Measurements from ENCODE around the gene VGLL4.
"Not testable (repeated sequence)": the region's sequence is repeated elsewhere in the genome, so short reads cannot be mapped to it uniquely, and the experiment has no call there.

Gene VGLL4

DNA sequence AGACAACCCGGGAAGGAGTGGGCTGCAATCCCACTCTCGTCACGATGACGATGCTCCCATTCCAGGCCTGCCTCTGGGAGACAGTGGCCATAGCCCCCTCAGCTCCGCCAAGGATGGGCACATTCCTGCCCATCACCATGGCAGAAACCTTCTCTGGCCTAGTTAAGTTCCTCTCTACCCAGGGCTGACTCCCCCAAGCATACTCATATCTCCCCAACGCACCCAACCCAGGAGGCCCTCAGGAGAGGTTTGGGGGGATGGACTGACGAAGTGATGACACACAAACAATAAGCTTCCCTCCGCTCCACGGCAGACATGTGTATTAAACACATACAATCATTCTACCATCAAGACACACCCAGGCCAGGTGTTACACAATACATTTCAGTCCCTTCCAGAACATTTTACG, 60.1 kb downstream of the VGLL4 start:
- no peak for DNase-seq (ENCODE audit: low read depth)

- DNase-seq (ENCODE audit: low read depth): no peak
Measured at GRCh38 chr3:11583235-11583634, 60.5 kb downstream of the VGLL4 start.

DNA sequence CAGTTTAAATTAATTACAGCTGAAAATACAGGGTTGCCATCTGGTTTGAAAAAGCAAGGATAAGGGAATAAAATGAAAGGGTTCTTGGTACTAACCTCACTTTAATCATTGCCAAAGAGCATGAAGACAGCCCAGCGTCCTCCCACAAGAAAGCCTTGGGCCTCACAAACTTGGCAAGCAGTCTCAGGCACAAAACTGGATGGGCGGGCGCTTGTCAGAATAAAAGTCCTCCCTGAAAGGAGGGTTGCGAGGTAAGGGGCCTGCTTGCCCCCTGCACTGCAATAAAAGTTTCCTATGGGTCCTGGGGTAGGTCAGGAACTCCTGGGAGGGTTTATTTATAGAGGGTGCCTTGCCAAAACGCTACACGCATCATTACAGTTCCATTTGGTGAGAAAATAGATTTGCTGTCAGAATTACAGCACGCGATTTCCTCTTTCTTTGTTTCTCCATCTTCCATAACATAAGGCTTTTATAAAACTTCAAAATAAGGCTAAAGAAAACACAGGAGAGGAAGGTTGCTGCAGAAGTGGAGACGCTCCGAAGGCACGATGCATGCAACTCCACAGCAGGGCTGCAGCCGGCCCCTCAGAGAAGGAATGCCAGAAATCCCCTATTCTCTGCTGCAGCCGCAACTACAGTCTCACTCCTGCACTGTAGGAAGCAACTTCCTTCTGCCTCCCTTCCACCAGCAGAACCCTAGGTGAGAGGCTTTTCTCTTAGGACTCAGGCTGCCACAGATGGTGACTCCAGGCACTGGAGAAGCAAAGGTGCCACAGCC, 61.3 kb downstream of the VGLL4 start:
- DNase-seq (ENCODE audit: low read depth): no peak

DNA sequence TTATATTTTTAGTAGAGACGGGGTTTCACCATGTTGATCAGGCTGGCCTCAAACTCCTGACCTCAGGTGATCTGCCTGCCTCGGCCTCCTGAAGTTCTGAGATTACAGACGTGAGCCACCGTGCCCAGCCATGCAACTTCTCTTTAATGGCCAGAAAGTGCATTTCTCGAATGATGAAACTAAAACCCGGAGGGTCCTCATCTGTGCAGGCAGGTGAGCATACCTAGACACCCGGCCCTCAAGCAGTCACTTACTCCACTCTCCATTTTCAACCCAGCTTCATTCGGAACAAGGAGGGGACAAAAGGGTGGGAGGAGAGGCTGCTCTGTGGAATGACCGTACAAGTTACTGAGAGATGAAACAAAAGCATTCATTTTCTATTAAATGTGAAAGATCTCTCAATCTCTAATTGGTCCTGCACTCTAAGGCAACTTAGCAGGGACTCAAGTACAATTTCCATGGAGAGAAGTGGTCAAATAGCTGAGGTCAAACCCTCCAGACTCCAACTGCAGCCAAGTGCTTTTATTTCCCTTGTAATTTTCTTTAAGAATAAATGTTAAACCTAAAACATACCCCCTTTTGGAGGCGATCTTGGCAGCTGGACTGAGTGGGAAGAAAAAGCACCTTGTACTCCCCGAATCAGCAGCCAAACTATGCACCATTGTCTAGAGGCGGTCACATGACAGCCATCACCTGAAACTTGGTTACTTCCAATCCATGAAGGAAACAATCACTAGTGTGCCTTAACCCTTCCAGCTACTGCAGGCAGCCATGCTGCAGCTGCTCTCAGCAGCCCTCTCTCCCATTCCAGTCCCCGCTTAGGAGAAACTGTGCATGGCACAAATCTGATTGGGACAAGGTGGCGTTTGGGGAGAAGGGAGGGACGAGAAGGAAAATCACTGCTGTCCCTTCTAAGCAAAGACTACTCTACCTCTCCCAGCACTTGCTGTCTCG, 62.2 kb downstream of the VGLL4 start:
- no peak for DNase-seq (ENCODE audit: low read depth)

- no peak for DNase-seq (ENCODE audit: low read depth)
Measured at GRCh38 chr3:11580645-11581044, 63.1 kb downstream of the VGLL4 start.

- no peak for DNase-seq (ENCODE audit: low read depth)
Measured at GRCh38 chr3:11578169-11578568, 65.5 kb downstream of the VGLL4 start.

- DNase-seq (ENCODE audit: low read depth): no peak
Measured at GRCh38 chr3:11576453-11576852, 67.3 kb downstream of the VGLL4 start.

DNA sequence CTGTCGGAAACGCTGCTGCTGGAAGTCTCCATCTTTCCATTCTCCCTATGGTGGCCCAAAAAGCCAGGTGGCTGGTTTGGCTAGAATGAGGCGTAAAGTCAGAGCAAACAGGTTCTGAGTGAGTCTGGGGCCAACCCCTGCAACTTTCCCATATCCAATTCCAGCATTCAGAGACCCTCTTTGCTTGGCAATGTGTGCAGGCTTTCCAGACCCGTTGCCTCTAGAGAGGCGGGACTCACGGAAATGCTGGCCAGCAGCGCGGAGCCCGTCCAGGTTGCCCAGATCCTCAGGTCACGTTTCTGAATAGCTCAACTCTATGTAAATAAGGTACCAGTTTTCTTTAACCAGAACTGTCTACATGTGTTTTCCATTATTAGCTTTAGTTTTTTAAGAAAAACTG, 68.0 kb downstream of the VGLL4 start:
- DNase-seq (ENCODE audit: low read depth): no peak

DNA sequence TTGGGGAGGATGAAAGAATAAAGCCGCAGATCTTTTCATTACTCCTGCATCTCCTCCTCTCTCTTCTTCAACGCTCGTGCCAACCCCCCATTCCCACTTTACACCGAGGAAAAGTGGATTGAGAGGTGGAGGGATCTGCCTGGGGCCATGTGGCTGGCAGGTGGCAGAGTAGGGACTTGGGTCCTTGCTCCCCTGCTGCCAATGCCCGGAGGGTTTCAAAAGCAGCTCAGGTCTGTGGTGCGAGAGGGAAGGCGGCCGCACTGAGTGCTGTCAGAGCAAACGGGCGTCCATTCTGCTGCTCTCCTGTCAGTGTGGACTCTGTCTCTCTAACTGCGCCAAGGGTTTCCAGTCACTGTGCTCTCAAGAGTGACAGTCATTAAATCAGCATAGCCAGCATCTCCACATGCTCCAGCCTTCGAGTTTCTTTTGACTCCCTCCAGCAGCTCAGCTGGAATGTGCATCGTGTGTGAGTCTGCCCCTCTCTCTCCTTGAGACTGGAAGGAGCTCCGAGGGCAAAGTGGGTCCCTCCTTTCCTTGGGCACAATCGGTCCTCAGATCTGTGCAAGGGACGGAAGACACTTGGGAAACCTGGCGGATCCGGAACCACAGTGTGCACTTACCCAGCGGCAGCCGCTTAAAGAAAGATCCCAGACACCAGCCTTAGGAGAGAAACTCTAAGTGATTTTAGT, 68.6 kb downstream of the VGLL4 start:
- DNase-seq (ENCODE audit: low read depth): no peak

GRCh38 chr3:11572660-11573059, 71.1 kb downstream of the VGLL4 start:
- not testable (repeated sequence) for DNase-seq (ENCODE audit: low read depth)

GRCh38 chr3:11570789-11571495, 72.8 kb downstream of the VGLL4 start:
- DNase-seq (ENCODE audit: low read depth): no peak

GRCh38 chr3:11570251-11570650, 73.5 kb downstream of the VGLL4 start:
- DNase-seq (ENCODE audit: low read depth): no peak

GRCh38 chr3:11569156-11569741, 74.5 kb downstream of the VGLL4 start:
- DNase-seq (ENCODE audit: low read depth): no peak

DNA sequence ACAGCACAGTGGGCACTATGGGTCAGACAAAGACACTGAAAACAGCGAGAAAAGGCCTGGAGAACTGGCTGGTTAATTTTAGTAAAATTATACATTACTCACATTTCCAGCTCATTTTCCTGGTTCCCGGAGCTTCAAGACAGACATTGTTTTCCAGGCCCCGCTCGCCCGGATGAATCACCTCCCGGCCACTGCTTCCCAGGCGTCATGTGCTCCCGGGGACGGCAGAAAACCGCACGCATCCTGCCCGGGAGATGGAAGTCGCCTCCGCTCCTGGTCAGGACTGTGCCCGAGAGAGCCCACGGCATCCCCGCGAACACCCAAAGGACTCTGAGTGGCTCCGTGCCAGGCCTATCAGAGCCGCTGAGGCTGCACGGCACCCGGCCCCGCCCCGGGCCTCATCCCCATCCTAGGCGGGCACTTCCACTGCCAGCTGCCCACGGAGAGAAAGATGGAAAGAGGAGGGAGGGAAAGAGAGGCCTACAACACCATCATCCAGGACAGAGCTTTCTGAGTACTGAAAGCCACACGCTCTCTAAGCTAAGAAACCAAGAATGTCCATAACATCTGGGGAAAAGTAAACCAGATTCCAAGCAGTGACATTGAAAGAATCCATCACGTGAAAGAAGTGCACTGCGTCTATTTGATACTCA, 75.1 kb downstream of the VGLL4 start:
- no peak for DNase-seq (ENCODE audit: low read depth)

- DNase-seq (ENCODE audit: low read depth): no peak
Measured at GRCh38 chr3:11567516-11568467, 75.9 kb downstream of the VGLL4 start.

- DNase-seq (ENCODE audit: low read depth): no peak
Measured at GRCh38 chr3:11566916-11567315, 76.8 kb downstream of the VGLL4 start.

- no peak for DNase-seq (ENCODE audit: low read depth)
Measured at GRCh38 chr3:11566478-11566877, 77.2 kb downstream of the VGLL4 start.

GRCh38 chr3:11565932-11566331, 77.8 kb downstream of the VGLL4 start:
- DNase-seq (ENCODE audit: low read depth): no peak

DNA sequence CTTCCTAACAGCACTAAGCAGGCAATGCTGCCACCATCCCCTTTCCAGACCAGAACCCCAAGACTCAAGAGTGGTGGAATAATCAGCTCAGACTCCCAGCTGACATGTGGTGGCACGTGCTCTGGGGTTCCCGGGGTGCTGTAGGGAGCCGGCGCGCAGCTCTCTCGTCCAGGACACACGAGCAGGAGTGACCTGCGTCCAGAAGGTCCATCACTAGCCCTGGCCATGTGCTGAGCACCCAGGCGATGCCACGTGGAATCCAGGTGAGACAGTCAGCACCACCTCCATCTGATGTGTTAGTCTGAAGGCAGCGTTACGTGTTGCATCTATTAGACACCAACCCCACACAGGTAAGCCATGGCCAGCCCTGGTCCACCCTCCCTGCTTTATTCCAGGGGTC, 78.2 kb downstream of the VGLL4 start:
- no peak for DNase-seq (ENCODE audit: low read depth)

DNA sequence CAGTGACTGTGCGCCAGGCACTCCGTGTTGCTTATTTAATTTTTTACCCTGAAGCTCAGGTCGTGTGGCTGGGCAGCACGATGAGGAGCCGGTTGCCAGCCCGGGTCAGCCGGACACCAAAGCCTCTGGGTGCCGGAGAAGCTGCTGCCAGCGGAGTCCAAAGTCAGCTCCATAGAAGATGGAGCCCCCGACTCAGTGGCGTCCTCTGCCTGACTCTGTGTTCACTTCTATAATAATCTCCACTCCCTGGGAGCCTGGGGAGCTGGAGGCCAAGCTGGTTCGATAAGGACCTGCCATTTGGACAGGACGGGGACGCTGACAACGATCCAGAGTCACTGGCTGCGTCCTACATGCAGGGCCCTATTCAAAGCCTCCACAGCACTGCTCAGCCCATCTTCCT, 78.6 kb downstream of the VGLL4 start:
- DNase-seq (ENCODE audit: low read depth): no peak

Data from stimulated activated CD4-positive, alpha-beta T cell treated with anti-CD3 and anti-CD28 coated beads, Interleukin-2, amount 100 ng/mL, for 4 hours (primary cell).